ENCODE results near the gene ECD.

ECD gene

DNA sequence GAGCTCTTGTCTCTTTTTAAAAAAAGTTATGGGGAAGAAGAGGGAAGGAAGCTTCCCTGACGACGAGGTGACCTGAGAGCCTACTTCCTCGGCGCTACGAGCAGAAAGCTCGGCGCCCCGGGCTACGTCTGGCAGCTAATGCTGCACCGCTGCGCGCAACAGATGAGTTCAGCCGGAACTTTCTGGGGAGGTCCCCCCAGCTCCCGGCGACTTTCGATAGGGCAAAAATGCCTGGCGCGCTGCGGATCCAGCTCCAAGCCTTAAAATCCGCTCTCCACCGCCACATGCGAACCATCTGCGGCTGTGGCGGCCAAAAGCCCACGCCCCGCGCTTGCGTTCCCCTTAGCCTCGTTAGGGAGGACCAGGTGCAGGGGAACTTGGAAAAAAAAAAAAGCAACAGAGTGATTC is 71.8 kb downstream of the ECD start:
- DNase-seq: peak; percentile 73

DNA sequence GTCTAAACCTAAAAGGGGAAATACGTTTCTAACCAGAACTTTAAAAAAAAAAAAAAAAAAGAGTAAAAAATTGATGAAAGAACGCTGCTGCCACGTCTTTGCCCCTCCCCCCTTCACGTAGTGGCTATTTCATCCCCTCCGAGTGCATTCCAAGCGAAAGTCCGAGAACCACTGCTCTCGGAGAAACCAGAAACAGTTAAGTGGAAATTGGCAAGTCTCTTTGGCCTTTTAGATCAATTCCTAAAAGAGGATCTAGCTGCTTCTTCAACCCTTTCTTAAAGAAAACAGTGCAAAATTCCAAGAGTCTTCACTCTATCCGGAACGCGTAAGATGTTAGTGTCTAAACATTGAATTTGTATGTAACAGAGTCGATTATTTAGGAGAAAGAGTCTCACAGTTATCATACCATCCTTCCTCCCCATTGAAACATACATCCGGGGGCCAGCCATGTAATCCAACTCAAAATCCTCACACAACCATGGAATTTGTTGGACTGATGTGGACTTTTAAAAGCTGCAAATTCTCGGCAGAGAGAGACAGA is 72.3 kb downstream of the ECD start:
- peak; percentile 55 for DNase-seq

DNA sequence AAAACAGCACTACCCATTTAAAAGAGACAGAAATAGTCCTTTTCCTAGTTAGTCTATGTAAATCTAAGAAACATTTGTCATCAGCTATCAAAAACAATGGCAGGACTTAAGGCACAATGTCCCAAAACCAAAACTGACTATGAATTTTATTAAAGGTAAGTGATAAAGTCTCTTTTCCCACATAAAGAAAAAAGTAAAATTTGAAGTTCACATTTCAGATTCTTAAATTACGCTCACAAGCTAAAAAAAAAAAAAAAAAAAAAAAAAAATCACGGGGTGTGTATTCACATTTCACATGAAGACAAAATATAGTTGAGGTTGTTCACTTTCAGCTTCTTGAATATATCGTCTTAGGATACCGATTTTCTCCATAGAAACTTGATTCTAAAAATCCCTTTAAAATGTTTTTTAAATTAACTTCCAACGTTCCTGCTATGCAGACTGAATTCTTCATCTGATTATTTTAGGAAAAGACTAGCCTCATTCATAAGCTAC is 72.8 kb downstream of the ECD start:
- no peak for DNase-seq

DNA sequence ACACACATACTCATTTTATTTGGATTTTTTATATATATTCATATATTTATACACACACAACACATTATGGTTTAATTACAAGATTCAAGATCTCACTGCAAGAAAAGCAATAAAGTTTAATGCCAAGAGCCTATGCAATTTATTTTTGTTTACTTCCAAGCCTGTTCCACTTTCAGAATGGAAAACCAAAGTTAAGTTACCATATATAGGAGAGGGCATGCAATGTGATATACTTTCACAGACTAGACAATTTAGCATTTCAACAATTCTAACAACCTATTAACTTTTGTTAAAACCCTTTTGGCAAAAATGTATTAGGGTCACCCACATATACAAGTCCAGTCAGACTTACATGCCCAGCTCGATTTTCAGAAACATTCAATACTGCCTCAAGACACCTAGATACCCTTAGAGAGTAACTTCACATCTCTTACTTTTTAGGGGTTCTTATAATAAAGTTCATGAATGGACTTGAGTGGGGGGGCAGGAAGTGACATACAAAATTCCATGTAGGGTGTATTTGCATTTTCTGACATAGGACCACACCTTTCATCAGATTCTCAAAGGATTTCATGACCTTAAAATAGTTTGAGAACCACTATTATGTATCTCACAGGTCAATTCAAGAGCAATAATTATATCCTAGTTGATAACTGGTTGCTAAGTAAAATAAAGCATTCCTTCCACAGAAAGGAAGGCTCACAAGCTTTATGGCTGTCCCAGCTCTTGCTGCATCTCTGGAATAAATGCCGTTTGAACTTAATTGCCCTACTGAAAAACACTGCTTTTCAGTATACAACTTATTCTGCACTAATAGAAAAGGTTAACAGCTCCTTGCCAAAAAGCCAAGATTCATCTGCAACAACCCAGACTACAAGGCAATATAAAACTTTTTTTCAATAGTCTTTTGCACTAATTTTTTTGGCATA is 73.6 kb downstream of the ECD start:
- DNase-seq: peak; percentile 27

DNA sequence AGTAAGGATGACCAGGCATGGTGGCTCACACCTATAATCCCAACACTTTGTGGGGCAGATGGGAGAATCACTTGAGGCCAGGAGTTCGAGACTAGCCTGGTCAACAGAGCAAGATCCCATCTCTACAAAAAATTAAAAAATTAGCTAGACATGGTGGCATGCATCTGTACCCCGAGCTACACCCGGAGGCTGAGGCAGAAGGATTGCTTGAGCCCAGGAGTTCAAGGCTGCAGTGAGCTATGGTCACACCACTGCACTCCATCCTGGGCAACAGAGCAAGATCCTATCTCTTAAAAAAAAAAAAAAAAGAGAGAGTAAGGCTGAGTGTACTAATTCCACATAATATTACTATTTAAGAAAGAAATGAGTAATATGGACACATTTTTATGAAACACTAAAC is 75.0 kb downstream of the ECD start:
- DNase-seq: no peak

DNA sequence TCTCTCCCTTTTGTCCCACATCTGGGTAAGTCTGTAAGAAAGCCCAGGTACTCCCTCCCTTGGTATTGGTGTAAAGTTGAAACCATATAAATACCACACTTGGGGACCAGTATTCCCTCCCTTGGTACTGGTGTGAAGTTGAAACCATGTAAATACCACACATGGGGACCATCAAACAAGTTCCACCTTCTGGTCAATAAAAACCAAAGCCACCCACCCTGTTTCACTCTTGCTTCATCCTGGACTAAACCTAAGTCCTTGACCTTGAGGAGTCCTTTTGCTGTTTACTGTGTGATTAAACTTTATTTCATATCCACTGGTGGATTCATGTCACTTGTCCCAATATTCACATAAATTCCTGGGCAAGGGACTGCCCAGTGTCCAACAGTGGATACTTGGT is 79.5 kb downstream of the ECD start:
- no peak for DNase-seq

DNA sequence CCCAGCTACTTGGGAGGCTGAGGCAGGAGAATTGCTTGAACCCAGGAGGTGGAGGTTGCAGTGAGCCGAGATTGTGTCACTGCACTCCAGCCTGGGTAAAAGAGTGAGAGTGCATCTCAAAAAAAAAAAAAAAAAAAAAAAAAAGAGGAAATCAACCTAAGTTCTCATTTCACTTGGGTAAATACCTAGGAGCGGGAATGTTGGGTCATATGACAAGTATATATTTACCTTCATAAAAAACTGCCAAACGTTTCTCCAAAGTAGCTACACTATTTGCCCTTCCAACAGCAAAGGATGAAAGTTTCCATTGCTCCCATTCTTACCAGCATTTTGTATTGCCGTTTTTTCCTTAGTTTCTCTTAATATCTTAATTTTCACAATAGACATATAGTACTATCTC is 81.0 kb downstream of the ECD start:
- no peak for DNase-seq

DNA sequence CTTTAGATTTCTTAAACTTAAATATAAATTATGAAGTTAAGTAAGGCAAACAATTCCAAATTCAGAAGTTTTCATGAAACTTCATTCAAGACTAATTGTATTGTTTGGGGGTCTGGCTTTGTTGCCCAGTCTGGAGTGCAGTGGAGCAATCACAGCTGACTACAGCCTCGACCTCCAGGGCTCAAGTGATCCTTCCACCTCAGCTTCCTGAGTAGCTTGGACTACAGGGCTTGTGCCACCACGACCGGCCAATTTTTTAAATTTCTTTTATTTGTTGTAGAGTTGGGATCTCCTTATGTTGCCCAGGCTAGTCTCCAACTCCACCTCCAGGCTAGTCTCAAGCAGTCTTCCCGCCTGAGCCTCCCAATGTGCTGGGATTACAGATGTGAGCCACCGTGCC is 83.6 kb downstream of the ECD start:
- no peak for DNase-seq
